WTC11 (cell line): ENCODE data around the gene AFAP1L2. TPM values are rescaled to one million over a fixed set of nuclear protein-coding genes. Genes with fewer than 3 reads are reported as not detected.

Source experiments
- ATAC-seq: fragments of 200-7000 bp; cut with Tn5 transposase; 2 replicates; pipeline ENCODE4 v1.10.0; 2021; ENCODE audit warnings: mild to moderate bottlenecking, moderate library complexity
- CTCF ChIA-PET: fragments of 300-600 bp; sonication (Branson Sonifier 250); formaldehyde crosslinking; loops from one replicate; lab custom pipeline; 2021; ENCODE audit warnings: antibody characterized with exemption; lab: Charles Lee
- POLR2A ChIA-PET: fragments of 350-600 bp; sonication (Branson Sonifier 250); formaldehyde crosslinking; loops from one replicate; lab custom pipeline; 2021; ENCODE audit warnings: antibody characterized with exemption; lab: Charles Lee
- DNase-seq: peaks from one replicate; pipeline ENCODE4 v3.0.0; 2021; ENCODE audit warnings: low spot score
- H3K27ac Mint-ChIP-seq: 2 replicates; pipeline ENCODE4 v1.8.0; 2021; ENCODE audit warnings: mixed read lengths
- H3K27me3 Mint-ChIP-seq: 2 replicates; pipeline ENCODE4 v1.8.0; 2021; ENCODE audit warnings: low read depth, mild to moderate bottlenecking, moderate library complexity, mixed read lengths
- H3K36me3 Mint-ChIP-seq: 2 replicates; pipeline ENCODE4 v1.8.0; 2021; ENCODE audit warnings: mixed read lengths
- H3K4me1 Mint-ChIP-seq: 2 replicates; pipeline ENCODE4 v1.8.0; 2022; ENCODE audit warnings: mixed read lengths
- H3K4me3 Mint-ChIP-seq: 2 replicates; pipeline ENCODE4 v1.8.0; 2021; ENCODE audit warnings: mild to moderate bottlenecking, moderate library complexity, mixed read lengths
- H3K9me3 Mint-ChIP-seq: 2 replicates; pipeline ENCODE4 v1.8.0; 2021; ENCODE audit warnings: mixed read lengths
- FOXP4 ChIP-seq: sonication (generic); formaldehyde crosslinking; IDR thresholded peaks from 2 replicates; pipeline ENCODE4 v1.8.0; 2022; ENCODE audit warnings: mild to moderate bottlenecking, missing genetic modification reagents
- HMGA2 ChIP-seq: fragments of 250-450 bp; sonication (Bioruptor Pico); IDR thresholded peaks from 2 replicates; pipeline ENCODE4 v1.4.0; 2021; ENCODE audit warnings: mild to moderate bottlenecking, moderate library complexity
- HMGXB4 ChIP-seq: sonication (generic); formaldehyde crosslinking; IDR thresholded peaks from 2 replicates; pipeline ENCODE4 v1.8.1; 2023; ENCODE audit warnings: mild to moderate bottlenecking, moderate library complexity, missing genetic modification reagents
- KAT7 ChIP-seq: sonication (generic); formaldehyde crosslinking; IDR thresholded peaks from 2 replicates; pipeline ENCODE4 v1.8.1; 2023; ENCODE audit warnings: missing genetic modification reagents, mild to moderate bottlenecking, borderline replicate concordance
- MXD4 ChIP-seq: fragments of 250-450 bp; sonication (Bioruptor Pico); IDR thresholded peaks from 2 replicates; pipeline ENCODE4 v1.8.0; 2021; ENCODE audit warnings: mild to moderate bottlenecking, moderate library complexity, borderline replicate concordance
- NFYB ChIP-seq: sonication (generic); formaldehyde crosslinking; conservative IDR thresholded peaks from 2 replicates; pipeline ENCODE4 v1.8.0; 2022; ENCODE audit warnings: low read depth, missing genetic modification reagents
- NR1H2 ChIP-seq: sonication (generic); formaldehyde crosslinking; IDR thresholded peaks from 2 replicates; pipeline ENCODE4 v1.9.0; 2021; ENCODE audit warnings: mild to moderate bottlenecking, moderate library complexity, missing genetic modification reagents
- PRDM15 ChIP-seq: sonication (generic); formaldehyde crosslinking; IDR thresholded peaks from 2 replicates; pipeline ENCODE4 v1.8.0; 2022; ENCODE audit warnings: missing genetic modification reagents
- RELA ChIP-seq: sonication (generic); formaldehyde crosslinking; IDR thresholded peaks from 2 replicates; pipeline ENCODE4 v1.8.1; 2022; ENCODE audit warnings: missing genetic modification reagents, mild to moderate bottlenecking, borderline replicate concordance
- RORB ChIP-seq: fragments of 250-450 bp; sonication (Bioruptor Pico); IDR thresholded peaks from 2 replicates; pipeline ENCODE4 v1.9.0; 2021; ENCODE audit warnings: mild to moderate bottlenecking
- USF2 ChIP-seq: sonication (generic); formaldehyde crosslinking; IDR thresholded peaks from 2 replicates; pipeline ENCODE4 v1.8.1; 2023; ENCODE audit warnings: mild to moderate bottlenecking, missing genetic modification reagents, moderate library complexity
- ZBTB43 ChIP-seq: sonication (generic); formaldehyde crosslinking; IDR thresholded peaks from 2 replicates; pipeline ENCODE4 v1.8.1; 2023; ENCODE audit warnings: mild to moderate bottlenecking, missing genetic modification reagents
- ZMAT4 ChIP-seq: fragments of 250-450 bp; sonication (Bioruptor Pico); IDR thresholded peaks from 2 replicates; pipeline ENCODE4 v1.9.0; 2021; ENCODE audit warnings: mild to moderate bottlenecking
- ZNF281 ChIP-seq: sonication (generic); formaldehyde crosslinking; IDR thresholded peaks from 2 replicates; pipeline ENCODE4 v1.8.0; 2023; ENCODE audit warnings: mild to moderate bottlenecking, missing genetic modification reagents
- total RNA-seq: library from RNA; stranded (reverse); gene quantifications from 3 replicates; pipeline ENCODE4 v1.2.3, GENCODE V29; 2021

Gene AFAP1L2
- total RNA-seq, 1 experiment from 2014 or later = 5.0 TPM

- TF ChIP-seq NR1H2 (CRISPR knock-in tag) (no peak), HMGXB4 (CRISPR knock-in tag) (no peak)
- TF ChIP-seq, all 79 proteins: peak for 0
These were observed 679 bp upstream of the AFAP1L2 start (continued) for GRCh38 chr10:114405011-114405350.

- TF ChIP-seq ZBTB43 (CRISPR knock-in tag) (no peak), ZNF281 (CRISPR knock-in tag) (0 out of 2 replicates have a peak, but pooled peaks have one; percentile 19), KAT7 (CRISPR knock-in tag) (0 out of 2 replicates have a peak, but pooled peaks have one; percentile 51), PRDM15 (peak; percentile 66)
- Mint-ChIP-seq H3K27me3 (peaks cover 62% of the 10 kb centered on the region), H3K9me3 (peaks cover 5% of the 10 kb centered on the region), H3K27ac (no peak overlapping the region), H3K4me1 (peaks cover 33% of the 10 kb centered on the region), H3K36me3 (no peaks in the 10 kb centered on the region), H3K4me3 (peak overlapping the region; percentile 88)
- ATAC-seq = peak; percentile 68
- DNase-seq = peak; percentile 66
- POLR2A ChIA-PET = interaction anchor here (0.9 to 1.0 kb wide), 2 partner anchors 100 to 229 kb away, joined by 3 to 5 read pairs; partner anchors contain the start of gene CCDC186
- CTCF ChIA-PET = interaction anchor here (0.6 to 4.2 kb wide), 17 partner anchors 9 to 418 kb away, joined by 3 to 106 read pairs (median 4); partner anchors contain the start of gene FHIP2A
These were observed 651 bp downstream of the AFAP1L2 start for GRCh38 chr10:114403541-114404161.

- Mint-ChIP-seq H3K27ac (no peak overlapping the region), H3K27me3 (peaks cover 55% of the 10 kb centered on the region), H3K36me3 (no peaks in the 10 kb centered on the region), H3K4me1 (peaks cover 26% of the 10 kb centered on the region), H3K4me3 (peak overlapping the region; percentile 88), H3K9me3 (peaks cover 5% of the 10 kb centered on the region)
- POLR2A ChIA-PET = interaction anchor here (0.9 to 1.0 kb wide), 2 partner anchors 99 to 229 kb away, joined by 3 to 5 read pairs; partner anchors contain the start of gene CCDC186
- CTCF ChIA-PET = interaction anchor here (0.6 to 4.2 kb wide), 16 partner anchors 10 to 419 kb away, joined by 3 to 106 read pairs (median 4); partner anchors contain the start of gene FHIP2A
- peak; percentile 23 for ATAC-seq
- DNase-seq = no peak
- TF ChIP-seq FOXP4 (no peak), NFYB (no peak), KAT7 (CRISPR knock-in tag) (no peak), RORB (CRISPR knock-in tag) (no peak), USF2 (CRISPR knock-in tag) (no peak), ZMAT4 (CRISPR knock-in tag) (no peak), HMGA2 (CRISPR knock-in tag) (no peak), RELA (CRISPR knock-in tag) (no peak), MXD4 (CRISPR knock-in tag) (no peak)
These were observed 1.3 kb downstream of the AFAP1L2 start for GRCh38 chr10:114402871-114403540.
